IPS DF 4.7 (cell line): ENCODE results near the gene RHBDD2.
"Not testable (repeated sequence)": the region's sequence is repeated elsewhere in the genome, so short reads cannot be mapped to it uniquely, and the experiment has no call there.

ENCODE experiments used
- DNase-seq: peaks from one replicate; pipeline ENCODE4 v3.0.0-alpha.2; 2013; ENCODE audit warnings: low spot score; ENCODE audit errors: extremely low read depth

Gene RHBDD2

GRCh38 chr7:75889223-75889825 is 10.5 kb downstream of the RHBDD2 start:
- no peak for DNase-seq

DNA sequence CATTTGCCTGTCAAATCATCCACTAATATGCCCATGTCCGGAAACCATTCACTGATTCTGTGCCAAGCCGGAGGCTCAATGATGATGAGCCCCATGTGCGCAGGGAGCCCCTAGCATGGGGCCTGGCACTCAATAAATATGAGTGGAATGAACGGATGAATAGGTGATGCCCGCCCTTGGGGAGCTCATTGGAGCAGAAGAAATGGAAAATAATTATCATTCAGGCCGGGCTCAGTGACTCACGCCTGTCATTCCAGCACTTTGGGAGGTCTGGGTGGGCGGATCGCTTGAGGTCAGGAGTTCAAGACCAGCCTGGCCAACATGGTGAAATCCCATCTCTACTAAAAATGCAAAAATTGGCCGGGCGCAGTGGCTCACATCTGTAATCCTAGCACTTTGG is 11.0 kb downstream of the RHBDD2 start:
- no peak for DNase-seq

GRCh38 chr7:75891237-75891636 is 12.4 kb downstream of the RHBDD2 start:
- not testable (repeated sequence) for DNase-seq

DNA sequence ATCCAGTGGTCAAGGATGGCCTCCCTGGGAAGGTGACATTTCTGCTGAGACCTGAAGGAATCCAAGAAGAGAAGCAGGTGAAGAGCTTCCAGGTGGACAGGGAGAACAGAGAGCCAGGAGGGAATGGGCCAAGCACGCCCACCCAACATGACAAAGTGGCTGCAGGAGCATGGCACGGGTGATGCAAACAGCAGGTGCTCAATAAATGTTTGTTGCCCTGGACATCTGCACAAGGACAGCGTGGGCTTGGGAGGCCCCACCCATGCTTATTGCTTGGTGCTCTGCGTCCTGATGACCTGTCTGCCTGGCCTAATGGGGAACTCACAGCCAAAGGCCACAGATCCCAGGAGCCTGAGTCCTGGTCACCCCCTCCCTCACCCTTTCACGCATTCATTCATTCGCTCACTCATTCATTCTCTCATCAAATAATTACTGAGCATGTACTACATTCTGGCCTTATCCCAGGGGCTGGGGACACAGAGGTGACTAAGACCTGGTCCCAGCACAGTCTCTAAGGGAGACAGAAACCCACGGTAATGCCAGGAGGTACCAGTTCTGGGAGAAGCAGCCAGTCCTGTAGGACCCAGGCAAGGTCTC is 13.1 kb downstream of the RHBDD2 start:
- DNase-seq, result no peak

GRCh38 chr7:75892634-75893272 is 13.9 kb downstream of the RHBDD2 start:
- DNase-seq, result no peak

DNA sequence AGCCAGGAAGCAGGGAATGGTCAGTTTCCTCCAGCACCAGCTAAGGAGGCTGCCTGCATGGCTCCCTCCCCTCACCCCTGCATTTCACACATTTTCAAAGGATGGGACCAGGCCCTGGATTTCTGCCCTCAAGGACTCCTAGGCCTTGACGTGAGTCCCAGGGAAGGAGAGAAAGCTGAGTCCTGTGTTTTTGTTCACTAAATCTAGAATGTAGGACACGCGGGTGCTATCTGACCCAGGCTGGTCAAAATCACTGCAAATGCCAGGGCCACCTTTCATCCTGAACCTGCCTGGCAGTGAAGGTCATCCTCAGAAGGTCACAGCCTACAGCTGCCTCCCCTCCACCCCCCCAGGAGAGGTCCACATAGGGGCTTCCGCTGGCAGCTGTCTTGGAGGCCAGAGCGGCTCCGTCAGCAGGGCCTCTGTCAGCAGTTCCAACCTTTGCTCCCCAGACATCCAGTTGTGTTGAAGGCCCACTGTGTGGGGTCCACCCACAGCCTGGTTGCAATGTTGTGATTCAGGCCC is 18.0 kb downstream of the RHBDD2 start:
- DNase-seq, result no peak

DNA sequence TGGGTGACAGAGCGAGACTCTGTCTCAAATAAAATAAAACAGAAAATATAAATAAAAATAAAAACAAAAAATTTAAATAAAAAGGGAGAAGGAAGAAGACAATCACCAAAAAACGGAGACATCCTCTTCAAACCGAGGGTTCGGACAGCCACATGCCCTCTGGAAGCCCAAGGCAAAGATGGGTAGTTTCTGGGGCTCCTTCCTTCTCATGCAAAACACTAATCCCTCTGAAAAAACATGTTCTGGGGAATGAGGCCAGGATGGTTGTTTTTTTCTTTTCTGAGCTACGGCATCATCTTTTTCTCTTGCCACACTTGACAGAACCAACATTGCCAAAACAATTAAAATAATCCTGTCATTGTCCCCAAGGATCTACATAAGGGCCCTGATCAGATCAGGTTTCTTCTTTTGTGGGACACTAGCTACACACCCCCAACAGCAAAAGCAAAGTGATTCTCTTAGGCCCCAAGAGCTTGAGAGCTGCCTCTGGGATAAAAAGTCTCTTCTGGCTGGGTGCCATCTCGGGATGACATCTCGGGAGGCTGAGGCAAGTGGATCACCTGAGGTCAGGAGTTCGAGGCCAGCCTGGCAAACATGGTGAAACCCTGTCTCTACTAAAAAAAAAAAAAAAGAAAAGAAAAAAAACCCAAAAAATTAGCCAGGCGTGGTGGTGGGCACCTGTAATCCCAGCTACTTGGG is 21.9 kb downstream of the RHBDD2 start:
- no peak for DNase-seq

DNA sequence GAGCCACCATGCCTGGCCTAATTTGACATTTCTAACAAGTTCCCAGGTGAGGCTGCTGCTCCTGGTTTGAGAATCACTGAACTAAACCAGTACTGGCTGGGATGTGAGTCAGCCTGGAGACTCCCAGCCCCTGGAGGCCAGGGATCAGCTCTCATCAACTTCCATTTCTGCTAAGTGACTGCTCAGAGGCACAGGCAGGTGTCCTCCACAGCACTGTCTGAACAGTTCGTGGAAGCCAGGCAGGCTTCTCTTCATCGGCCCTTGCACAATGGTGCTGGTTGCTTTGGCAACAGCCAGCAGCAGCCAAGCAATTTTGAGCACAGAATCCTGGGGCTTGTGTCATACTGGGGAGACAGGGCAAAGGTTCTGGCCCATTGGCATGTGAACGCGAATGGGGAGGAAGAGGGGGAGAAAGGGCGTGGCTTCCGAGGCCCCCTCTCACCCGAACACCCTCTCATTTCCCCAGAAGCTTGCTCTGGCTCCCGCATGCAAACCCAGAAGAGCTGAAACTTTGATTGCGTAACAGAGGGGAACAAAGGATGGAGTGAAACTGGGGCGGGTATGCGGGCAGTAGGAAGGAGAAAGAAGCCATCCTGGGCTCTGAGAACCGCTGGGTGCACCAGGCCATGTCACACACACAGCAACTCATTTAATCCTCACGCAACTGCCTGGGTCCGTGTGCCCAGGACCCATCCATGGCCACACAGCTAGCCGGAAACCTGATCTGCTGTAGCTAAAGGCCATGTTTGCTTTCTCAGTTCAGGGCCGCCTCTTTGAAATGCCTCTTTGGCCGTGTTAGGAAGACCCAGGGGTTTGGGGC is 27.2 kb downstream of the RHBDD2 start:
- no peak for DNase-seq

DNA sequence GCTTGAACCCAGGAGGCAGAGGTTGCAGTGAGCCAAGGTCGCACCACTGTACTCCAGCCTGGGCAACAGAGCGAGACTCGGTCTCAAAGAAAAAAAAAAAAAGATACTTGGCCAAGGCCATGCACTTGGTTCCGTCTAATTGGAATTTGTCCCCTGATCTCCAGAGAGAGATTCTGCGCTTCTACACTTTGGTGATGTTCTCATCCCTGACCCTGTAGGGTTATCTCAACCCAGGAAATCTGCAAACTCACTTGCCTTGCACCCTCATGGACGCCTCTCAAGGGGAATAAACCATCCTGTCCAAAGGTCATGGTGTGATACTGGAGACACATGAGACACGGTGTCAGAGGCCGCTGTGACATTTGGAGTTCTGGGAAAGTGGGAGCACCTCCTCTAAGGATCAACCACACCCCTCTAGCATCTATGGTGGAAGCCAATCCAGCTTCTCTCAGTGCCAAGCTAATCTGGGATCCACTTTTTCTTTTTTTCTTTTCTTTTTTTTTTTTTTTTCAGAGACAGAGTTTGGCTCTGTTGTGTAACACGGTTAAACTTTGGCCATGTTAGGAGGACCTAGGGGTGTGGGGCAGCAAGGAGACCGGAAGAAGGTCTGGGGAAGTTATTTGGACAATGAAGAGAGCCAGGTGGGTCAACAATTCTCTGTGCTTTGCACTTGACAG is 28.3 kb downstream of the RHBDD2 start:
- DNase-seq, result no peak

DNA sequence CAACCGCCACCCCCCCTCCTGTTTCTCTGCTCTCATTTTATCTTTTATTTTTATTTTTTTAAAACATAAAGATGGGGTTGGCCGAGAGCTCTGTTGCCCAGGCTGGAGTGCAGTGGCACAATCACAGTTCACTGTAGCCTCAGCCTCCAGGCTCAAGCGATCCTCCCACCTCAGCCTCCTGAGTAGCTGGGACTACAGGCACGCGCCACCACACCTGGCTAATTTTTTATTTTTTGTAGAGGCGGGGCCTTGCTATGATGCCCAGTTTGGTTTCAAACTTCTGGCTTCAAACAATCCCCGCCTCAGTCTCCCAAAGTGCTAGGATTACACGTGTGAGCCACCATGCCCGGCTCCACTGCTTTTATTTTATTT is 28.8 kb downstream of the RHBDD2 start:
- not testable (repeated sequence) for DNase-seq

DNA sequence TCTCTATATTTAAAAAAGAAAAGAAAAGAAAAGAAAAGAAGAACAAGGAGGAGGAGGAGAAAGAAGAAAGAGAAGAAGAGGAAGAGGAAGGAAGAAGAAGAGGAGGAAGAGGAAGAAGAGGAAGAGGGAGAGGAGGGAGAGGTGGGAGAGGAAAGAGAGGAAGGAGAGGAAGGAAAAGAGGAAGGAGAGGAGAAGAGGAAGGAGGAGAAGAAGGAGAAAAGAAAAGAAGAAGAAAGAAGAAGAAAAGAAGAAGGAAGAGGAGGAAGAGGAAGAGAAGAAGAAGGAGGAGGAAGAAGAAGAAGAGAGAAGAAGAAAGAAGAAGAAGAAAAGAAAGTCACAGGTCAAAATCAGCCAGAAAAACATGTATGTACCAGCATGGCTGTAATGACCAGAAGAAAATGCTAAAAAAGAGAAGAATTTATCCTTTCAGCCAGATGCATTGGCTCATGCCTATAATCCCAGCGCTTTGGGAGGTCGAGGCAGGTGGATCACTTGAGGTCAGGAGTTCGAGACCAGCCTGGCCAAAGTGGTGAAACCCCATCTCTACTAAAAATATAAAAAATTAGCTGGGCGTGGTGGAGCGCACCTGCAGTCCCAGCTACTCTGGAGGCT is 30.8 kb downstream of the RHBDD2 start:
- DNase-seq, result no peak

GRCh38 chr7:75911186-75911585 is 32.4 kb downstream of the RHBDD2 start:
- DNase-seq, result not testable (repeated sequence)

- no peak for DNase-seq
Observed at GRCh38 chr7:75913437-75913836, 34.6 kb downstream of the RHBDD2 start.

- DNase-seq, result no peak
Observed at GRCh38 chr7:75914169-75914654, 35.4 kb downstream of the RHBDD2 start.

DNA sequence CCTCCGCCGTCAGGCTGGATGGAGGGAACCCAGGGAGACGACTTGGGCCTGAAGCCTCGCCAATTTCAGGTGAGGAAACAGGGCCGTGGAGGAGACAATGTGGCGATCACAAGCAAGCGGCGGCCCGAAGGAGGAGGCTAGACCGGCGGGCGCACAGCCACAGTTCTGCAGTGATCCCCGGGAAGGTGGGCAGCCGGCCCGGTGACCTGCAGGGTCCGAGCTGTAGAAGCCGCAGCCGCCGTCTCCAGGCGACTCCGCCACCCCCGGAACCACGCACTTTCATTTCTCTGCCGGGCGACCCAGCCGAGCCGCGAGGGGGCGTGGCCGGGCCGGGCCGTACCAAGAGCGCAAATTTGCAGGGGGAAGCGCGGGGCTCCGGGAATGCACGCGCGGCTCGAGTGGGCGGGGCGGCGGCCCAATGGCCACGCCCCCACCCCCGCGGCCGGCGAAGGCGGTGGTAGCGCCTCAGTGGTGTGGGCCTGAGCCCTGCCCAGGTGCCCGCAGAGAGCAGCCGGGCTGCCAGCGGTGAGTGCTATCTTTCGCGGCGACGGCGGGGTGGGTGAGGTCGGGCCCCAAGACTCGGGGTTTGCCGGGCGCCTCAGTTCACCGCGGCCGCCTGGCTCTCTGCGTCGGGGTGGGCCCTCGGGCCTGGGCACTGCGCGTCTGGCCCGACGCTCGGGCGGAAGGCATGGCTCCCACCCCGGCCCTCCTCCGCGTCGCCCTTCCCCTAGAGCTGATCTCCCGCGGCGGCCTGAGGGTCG is 36.0 kb downstream of the RHBDD2 start, which contains the start of gene POR:
TSS of gene POR (plus strand) at position 501 of the 761 bp plus-strand sequence. CDS start 38,847 bp downstream, outside the sequence.
- DNase-seq, result no peak

DNA sequence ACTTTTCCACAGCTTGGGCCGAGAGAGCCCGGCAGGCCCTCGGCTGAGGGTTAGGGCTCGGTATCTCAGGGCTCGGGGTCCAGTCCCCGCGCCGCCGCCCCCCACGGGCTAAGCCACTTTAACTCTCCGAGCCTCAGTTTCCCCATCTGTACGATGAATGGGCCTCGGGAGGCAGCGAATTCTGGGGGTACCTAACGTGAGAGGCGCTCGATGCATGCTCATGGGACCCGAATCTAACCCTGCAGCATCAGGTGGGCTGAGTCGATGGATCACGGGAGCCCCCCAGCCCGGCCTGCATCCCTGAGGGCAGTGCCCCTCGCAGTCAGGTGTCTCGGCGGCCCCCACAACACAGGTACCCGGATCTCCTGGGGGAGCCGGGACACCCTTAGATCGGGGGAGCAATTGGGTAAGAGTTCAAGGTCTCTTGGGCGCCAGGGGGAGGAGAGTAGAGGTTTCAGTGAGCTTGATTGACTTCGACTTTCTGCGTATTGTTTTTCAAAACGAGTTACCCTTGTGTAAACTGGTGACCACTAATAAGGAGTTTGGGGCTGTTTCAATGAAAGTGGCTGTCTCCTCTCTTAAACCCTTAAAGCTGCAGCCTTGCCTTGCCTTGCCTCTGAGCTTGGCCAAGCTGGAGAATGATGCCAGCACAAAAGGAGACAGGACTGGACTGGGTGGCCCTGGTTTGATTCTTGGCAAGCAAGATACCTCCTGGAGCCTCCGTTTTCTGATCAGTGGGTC is 36.8 kb downstream of the RHBDD2 start:
- no peak for DNase-seq

DNA sequence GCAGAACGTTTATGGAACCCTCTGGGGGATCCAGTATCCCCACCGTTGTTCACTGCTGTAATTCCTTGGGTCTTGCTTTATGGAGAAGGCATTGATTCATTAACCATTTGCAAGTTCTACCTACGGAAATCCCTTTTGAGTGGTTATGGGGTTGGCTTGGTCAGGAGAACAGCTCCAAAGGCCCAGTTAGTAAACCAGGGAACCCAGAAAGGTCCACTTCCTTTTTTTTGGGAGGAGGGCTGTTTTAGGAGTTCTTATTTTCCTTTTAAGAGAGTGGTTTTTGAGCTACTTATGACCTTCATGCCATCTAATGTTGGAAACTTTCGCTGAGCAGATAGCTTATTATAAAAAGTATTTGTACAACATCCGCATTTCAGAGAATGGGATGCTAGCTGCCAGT is 37.4 kb downstream of the RHBDD2 start:
- no peak for DNase-seq
